22Rv1 (cell line): ENCODE results near the gene CTNNA3.

Experiments
- H3K27ac ChIP-seq: fragments of 450-650 bp; 2 replicates; pipeline ENCODE4 v1.5.1; 2017
- CTCF ChIP-seq: fragments of 450-650 bp; IDR thresholded peaks from 2 replicates; pipeline ENCODE4 v1.5.1; 2017; ENCODE audit warnings: mild to moderate bottlenecking
- ZFX ChIP-seq: fragments of 450-650 bp; IDR thresholded peaks from 2 replicates; pipeline ENCODE4 v1.6.1; 2017; ENCODE audit warnings: antibody characterized with exemption, borderline replicate concordance

The CTNNA3 gene

GRCh38 chr10:67319976-67320375, 376.0 kb downstream of the CTNNA3 start:
- H3K27ac ChIP-seq, result no peak overlapping the region
- TF ChIP-seq CTCF (no peak), ZFX (no peak)

DNA sequence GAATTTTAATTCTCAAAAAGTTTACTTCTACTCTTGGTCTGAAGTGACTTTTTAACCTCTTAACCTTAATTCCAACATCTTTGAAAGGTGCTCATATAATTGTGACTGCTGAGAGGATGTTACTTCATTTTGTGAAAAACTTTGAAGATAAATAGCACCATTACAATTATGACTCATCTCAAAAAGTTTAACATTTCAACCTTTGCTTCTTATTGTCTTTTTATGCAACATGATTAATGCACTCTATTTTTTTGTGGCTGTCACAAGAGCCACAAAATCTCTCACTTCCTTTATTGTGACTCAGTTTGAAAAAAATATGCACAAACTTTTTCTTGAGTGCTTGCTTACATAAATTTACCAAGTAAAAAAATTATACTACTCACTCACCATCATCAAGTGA, 387.1 kb downstream of the CTNNA3 start:
- no peak overlapping the region for H3K27ac ChIP-seq

DNA sequence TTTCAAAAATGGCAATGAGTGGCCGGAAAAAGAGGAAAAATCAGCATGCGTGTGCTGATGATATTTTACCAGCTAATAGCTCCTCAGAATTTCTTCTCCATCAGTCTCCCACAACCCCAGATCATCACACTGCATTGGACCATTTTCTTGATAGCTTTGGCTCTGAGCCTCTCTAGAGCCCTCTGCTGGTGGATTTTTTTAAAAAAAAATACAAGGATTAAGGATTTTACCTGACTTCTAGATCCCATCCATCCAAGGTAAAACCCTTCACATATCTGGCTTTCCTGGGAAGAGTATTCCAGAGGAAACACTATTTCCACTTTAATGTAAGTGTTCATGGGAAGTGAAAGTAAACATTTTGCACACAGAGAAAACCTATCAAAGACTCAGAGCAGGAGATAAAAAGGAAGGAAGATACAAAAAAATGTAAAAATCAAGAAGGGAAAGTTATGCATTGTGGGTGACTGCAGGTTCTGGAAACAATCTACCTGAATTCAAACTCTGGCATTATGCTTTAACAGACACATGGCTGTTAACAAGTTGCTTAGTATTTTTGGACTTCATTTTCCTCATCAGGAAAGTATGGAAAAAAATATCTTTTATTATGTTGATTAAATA, 389.3 kb downstream of the CTNNA3 start:
- TF ChIP-seq ZFX (no peak), CTCF (peak; percentile 79)
- no peak overlapping the region for H3K27ac ChIP-seq

More for the DNA sequence above, 387.1 kb downstream of the CTNNA3 start:
- TF ChIP-seq CTCF, result no peak
- TF ChIP-seq ZFX, result no peak

DNA sequence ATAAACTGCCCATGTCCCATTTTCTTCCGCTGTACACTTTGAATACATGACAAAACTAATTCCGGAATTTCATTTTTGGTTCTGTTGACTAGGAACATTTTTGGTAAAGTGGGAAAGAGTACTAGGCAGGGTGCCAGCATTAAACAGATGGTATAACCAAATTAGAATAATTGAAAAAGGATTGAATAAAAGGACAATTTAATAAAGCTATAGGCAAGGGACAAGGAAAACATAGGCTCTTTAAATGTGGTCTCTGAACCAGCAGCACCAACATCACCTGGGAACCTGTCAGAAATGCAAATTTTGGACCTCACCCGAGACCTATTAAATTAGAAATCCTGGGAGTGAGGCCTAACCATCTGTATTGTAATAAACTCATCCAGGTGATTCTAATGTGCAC, 393.3 kb downstream of the CTNNA3 start:
- H3K27ac ChIP-seq, result no peak overlapping the region
- TF ChIP-seq ZFX (no peak), CTCF (no peak)

DNA sequence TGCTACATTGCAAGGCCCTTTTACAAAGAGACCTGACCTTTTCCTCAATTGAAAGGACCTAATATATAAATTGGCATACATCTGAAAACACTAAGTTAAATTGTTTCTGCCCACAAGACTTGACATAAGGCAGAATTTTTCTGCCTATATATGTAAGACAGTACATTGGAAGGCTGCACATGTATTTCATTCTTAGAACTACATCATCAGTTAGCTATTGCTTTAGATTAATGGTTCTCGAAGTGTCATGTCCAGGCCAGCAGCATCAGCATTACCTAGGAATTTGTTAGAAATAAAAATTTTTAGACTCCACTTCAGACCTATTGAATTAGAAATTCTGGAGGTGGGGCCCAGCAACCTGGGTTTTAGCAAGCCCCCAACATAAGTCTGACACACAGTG, 396.2 kb downstream of the CTNNA3 start:
- no peak overlapping the region for H3K27ac ChIP-seq
- TF ChIP-seq CTCF (no peak), ZFX (no peak)

DNA sequence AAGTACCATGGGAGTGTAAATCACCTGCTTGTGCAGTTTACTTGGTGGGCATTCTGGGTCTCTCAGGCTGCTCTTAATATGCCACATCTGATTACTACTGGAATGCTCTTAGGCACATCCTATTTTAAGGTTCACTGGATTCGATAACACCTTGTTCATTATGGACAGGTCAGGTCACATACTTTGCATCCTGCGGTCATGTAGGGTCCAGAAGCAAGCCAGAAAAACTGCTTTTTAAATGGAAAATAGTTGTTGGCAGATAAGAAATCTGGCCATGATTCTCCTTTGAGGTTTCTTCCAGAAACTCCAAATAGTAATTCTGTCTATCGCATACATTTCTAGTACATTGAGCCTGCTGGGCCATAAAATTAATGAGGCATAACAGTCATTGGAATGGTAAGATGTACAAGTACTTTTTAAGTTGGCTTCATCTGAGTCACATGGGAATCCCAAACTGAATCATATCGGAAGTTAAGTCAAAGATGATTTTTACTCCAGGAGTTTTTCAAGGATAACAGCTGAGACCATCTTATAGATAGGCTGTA, 398.3 kb downstream of the CTNNA3 start:
- TF ChIP-seq ZFX (no peak), CTCF (no peak)
- H3K27ac ChIP-seq, result no peak overlapping the region

GRCh38 chr10:67296926-67297325, 399.1 kb downstream of the CTNNA3 start:
- TF ChIP-seq ZFX (no peak), CTCF (no peak)
- no peak overlapping the region for H3K27ac ChIP-seq
